GM23248 (cell line): ENCODE data around the gene GABRG3.

Source experiments
- EZH2 ChIP-seq: fragments of 200-600 bp; sonication (generic); IDR thresholded peaks from 2 replicates; pipeline ENCODE4 v1.6.1; 2018; ENCODE audit warnings: antibody characterized with exemption, mild to moderate bottlenecking; ENCODE audit not compliant: insufficient read depth, poor library complexity, severe bottlenecking
- EZH2phosphoT487 ChIP-seq: fragments of 200-600 bp; sonication (generic); IDR thresholded peaks from 2 replicates; pipeline ENCODE4 v1.6.1; 2018; ENCODE audit warnings: antibody characterized with exemption, moderate library complexity, mild to moderate bottlenecking, low read depth; ENCODE audit not compliant: insufficient read depth

GRCh38 chr15:27486683-27487647 lies 516.0 kb downstream of the GABRG3 start:
- TF ChIP-seq EZH2phosphoT487 (no peak), EZH2 (no peak)
